Pancreas (tissue), 10 donors: ENCODE measurements around the gene APOBEC3H. TPM values are rescaled to one million over a fixed set of nuclear protein-coding genes. Genes with fewer than 3 reads are reported as not detected.
"Not testable (repeated sequence)": the region's sequence is repeated elsewhere in the genome, so short reads cannot be mapped to it uniquely, and the experiment has no call there.

ENCODE experiments used
- ATAC-seq, 4 donors: fragments of 200-7000 bp; cut with Tn5 transposase; one replicate each; pipeline versions ENCODE4 v1.8.0 to v1.9.1; 2020; ENCODE audit warnings: mild to moderate bottlenecking in 4 of 4, moderate library complexity in 4 of 4
- DNase-seq, 6 donors: peaks; one replicate each; pipeline ENCODE4 v3.0.0-alpha.2; 2020
- FAIRE-seq: peaks from 2 replicates; lab custom pipeline; 2012; peaks lifted over from hg19 to GRCh38; lab: Jason Lieb, UNC
- H3K27ac ChIP-seq, 4 donors: fragments of 200-600 bp; sonication (generic); 1 replicate in 3 of 4; 2 replicates in 1 of 4; pipeline versions ENCODE4 v1.5.0 to v1.8.0; 2020
- H3K27me3 ChIP-seq, 4 donors: fragments of 200-600 bp; one replicate each; pipeline ENCODE4 v1.8.0; 2021
- H3K36me3 ChIP-seq, 3 donors: fragments of 200-600 bp; sonication (generic) in 1 of 3; one replicate each; pipeline versions ENCODE4 v1.5.0 to v1.8.0; 2020 to 2021
- H3K4me1 ChIP-seq, 3 donors: fragments of 200-600 bp; one replicate each; pipeline ENCODE4 v1.8.0; 2021
- H3K4me3 ChIP-seq, 4 donors: fragments of 200-600 bp; sonication (generic) in 2 of 4; one replicate each; pipeline versions ENCODE4 v1.5.0 to v1.8.0; 2020 to 2021
- H3K9me3 ChIP-seq, 4 donors: fragments of 200-600 bp; one replicate each; pipeline ENCODE4 v1.8.0; 2021
- CTCF ChIP-seq, 4 donors: fragments of 200-600 bp; sonication (generic) in 3 of 4; IDR thresholded peaks; one replicate each; pipeline versions ENCODE4 v1.5.0 to v1.8.0; 2021; ENCODE audit warnings: antibody characterized with exemption in 4 of 4
- WGBS, 2 donors: extraction: QIAGEN DNeasy Blood & Tissue Kit; methylation state at CpG; one replicate each; pipeline ENCODE4 v1.1.7; 2013; 5-methylcytosine and 5-hydroxymethylcytosine counted together
- intact Hi-C, 3 donors: fragments of 100-400 bp; cut with DNase I; formaldehyde crosslinking; loops; one replicate each; pipeline versions ENCODE4 v1.11.1 to v1.14.2; 2022
- polyA plus RNA-seq, 2 donors: library from polyadenylated mRNA; stranded (reverse); fragments of 200-250 nt; gene quantifications; one replicate each; pipeline ENCODE4 v1.2.3, GENCODE V29; 2013
- total RNA-seq, 6 donors: library from RNA; stranded (reverse); fragmentation: NEBNext Ultra II Directional in 4 of 6; extraction: Animal tissue kit (Norgen Biotek cat#: 25700) in 4 of 6; gene quantifications; one replicate each; pipeline versions ENCODE4 v1.2.1 to v1.2.4, GENCODE V29; 2021 to 2023
- donor health status: healthy with polysubstance abuse.
- donor health status: DM: no; HTN: no; CAD: no; lungs with moderate emphysema.
- donor health status: DM: no; HTN: no; CAD: no.
- donor health status: control.
- donor health status: control.
- donor health status: Bipolar disorder and iron deficiency.
- donor health status: DM: yes; HTN: yes; CAD: no.
- donor health status: DM: no; HTN: no; CAD: no.
- donor health status: DM: no; HTN: no; CAD: no.
- donor health status: DM: yes; HTN: yes; CAD: no.

Gene APOBEC3H
- total and polyA plus RNA-seq, 8 donors, result 0.14 to 0.21 (median 0.16) TPM; not detected in 4

DNA sequence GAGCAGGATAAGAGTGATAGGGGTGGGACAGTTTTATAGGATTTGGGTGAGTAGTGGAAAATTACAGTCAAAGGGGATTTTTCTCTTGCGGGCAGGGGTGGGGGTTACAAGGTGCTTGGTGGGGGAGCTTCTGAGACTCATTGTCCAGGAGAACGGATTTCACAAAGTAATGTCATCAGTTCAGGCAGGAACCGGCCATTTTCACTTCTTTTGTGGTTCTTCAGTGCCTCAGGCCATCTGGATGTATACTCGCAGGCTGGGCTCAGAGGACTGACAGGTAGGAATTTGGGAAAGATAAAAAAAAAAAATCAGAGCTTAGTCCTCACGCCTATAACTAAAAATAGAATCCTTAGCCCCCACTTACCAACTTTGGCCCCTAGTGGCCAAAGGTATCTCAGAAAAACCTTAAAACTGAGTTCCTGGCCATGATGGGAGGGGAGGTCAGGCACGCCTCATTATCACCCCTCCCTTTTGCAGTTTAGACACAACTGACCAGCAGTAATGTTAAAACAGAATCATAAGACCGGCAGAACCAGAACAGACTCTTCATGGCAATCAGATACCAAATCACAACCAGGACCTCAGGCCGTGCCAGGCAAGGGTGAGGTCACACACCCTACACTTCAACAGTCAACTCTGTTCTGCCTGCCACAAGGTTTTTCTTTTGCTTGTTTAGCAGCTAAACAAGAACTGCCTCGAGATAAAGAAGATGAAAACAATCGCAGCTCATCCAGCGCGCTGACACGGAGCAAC is 28.8 kb upstream of the APOBEC3H start:
- TF ChIP-seq CTCF (IDR thresholded peaks at IDR 0.05), result no peak
- no peak overlapping the region for H3K4me3 ChIP-seq
- no peaks in the 10 kb centered on the region for H3K36me3 ChIP-seq
- intact Hi-C loops, result no loop called here
- H3K9me3 ChIP-seq, result no peaks in the 10 kb centered on the region
- H3K27ac ChIP-seq, result no peak overlapping the region
- H3K4me1 ChIP-seq, result no peaks in the 10 kb centered on the region
- DNase-seq (no peak), ATAC-seq (no peak), FAIRE-seq (no peak)
- 62 to 66% methylated on average over 12 to 13 of the region's 13 CpGs for WGBS, 2 donors
- H3K27me3 ChIP-seq, result no peaks in the 10 kb centered on the region

DNA sequence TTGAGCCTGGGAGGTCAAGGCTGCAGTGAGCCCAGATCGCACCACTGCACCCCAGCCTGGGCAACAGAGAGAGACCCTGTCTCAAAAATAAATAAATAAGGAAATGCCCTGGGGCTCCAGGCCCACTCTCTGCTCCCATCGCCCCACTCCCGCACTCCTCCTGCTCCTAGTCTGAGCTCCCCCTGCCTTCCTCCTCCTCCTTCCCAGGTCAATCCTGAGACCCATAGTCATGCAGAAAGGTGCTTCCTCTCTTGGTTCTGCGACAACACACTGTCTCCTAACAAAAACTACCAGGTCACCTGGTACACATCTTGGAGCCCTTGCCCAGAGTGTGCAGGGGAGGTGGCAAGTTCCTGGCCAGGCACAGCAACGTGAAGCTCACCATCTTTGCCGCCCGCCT is 26.9 kb upstream of the APOBEC3H start:
- Histone ChIP-seq H3K36me3 (no peaks in the 10 kb centered on the region), H3K9me3 (no peaks in the 10 kb centered on the region), H3K4me3 (no peak overlapping the region), H3K27ac (no peak overlapping the region), H3K4me1 (no peaks in the 10 kb centered on the region), H3K27me3 (no peaks in the 10 kb centered on the region)
- ATAC-seq (no peak), DNase-seq (no peak), FAIRE-seq (no peak)
- TF ChIP-seq CTCF (IDR thresholded peaks at IDR 0.05), result no peak
- WGBS, 2 donors, result 90% methylated on average over 7 of the region's 7 CpGs
- intact Hi-C loops, result no loop called here

- H3K9me3 ChIP-seq, H3K27me3 ChIP-seq, H3K4me3 ChIP-seq, H3K4me1 ChIP-seq, H3K36me3 ChIP-seq, intact Hi-C loops, FAIRE-seq, ATAC-seq, H3K27ac ChIP-seq, DNase-seq: not testable (repeated sequence)
- WGBS, 2 donors, result 82 to 93% methylated on average over 6 of the region's 7 CpGs
Measured at GRCh38 chr22:39072581-39072981, 24.5 kb upstream of the APOBEC3H start.

GRCh38 chr22:39073981-39074380 is 23.1 kb upstream of the APOBEC3H start:
- Histone ChIP-seq H3K27ac (no peak overlapping the region), H3K4me3 (no peak overlapping the region), H3K36me3 (no peaks in the 10 kb centered on the region), H3K9me3 (no peaks in the 10 kb centered on the region), H3K4me1 (no peaks in the 10 kb centered on the region), H3K27me3 (no peaks in the 10 kb centered on the region)
- FAIRE-seq, result no peak
- ATAC-seq, result no peak
- 47 to 50% methylated on average over 2 of the region's 2 CpGs for WGBS, 2 donors
- no peak for DNase-seq
- intact Hi-C loops, result no loop called here
- TF ChIP-seq CTCF (IDR thresholded peaks at IDR 0.05), result no peak

GRCh38 chr22:39076155-39077025 is 20.7 kb upstream of the APOBEC3H start:
- H3K9me3 ChIP-seq, FAIRE-seq, H3K36me3 ChIP-seq, H3K27me3 ChIP-seq, intact Hi-C loops, DNase-seq, H3K27ac ChIP-seq, H3K4me1 ChIP-seq: not testable (repeated sequence)
- peak in 3 of 4 donors; percentile 4 to 35 (median 6) for ATAC-seq
- peak overlapping the region in 1 of 4 donors; percentile 17 for H3K4me3 ChIP-seq
- 60 to 62% methylated on average over 15 to 21 of the region's 24 CpGs for WGBS, 2 donors

DNA sequence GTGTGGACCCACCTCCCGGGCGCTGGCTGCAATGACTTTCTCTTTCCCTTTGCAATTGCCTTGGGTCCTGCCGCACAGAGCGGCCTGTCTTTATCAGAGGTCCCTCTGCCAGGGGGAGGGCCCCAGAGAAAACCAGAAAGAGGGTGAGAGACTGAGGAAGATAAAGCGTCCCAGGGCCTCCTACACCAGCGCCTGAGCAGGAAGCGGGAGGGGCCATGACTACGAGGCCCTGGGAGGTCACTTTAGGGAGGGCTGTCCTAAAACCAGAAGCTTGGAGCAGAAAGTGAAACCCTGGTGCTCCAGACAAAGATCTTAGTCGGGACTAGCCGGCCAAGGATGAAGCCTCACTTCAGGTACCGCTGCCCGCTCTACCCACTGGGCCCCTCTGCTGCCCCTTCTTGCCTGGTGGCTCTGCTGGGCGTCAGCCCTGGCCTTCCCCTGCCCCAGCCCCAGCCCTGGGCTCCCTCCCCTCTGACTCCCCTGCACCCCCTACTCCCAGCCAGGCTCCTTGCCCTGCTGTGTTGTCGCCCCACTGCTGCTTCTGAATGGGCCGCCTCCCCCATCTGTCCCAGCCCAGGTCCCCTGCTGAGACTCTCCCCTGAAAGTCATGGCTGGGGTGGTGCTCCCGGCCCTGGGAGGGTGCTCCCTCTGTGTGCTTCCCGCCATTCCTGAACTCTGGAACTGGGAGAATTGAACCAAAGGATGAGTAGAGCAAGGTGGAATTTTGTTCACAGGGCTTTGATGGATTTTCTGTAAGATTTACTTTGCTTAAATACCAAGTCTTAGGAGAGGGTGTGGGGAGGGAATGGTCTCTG is 19.8 kb upstream of the APOBEC3H start, which contains the start of gene APOBEC3G:
APOBEC3G (plus strand) TSS at position 250 of the 815 bp plus-strand sequence; CDS start at position 337, 87 bp downstream.
- H3K4me1 ChIP-seq, H3K9me3 ChIP-seq, H3K36me3 ChIP-seq, H3K27me3 ChIP-seq, intact Hi-C loops: not testable (repeated sequence)
- 38 to 44% methylated on average over 10 to 14 of the region's 17 CpGs for WGBS, 2 donors
- H3K4me3 ChIP-seq, result peak within 1 kb of the TSS in 2 of 4 donors; percentile 17 to 37
- peak within 1 kb of the TSS in 3 of 4 donors; percentile 28 to 64 (median 58) for H3K27ac ChIP-seq
- peak; percentile 78 to 92 (median 89) for ATAC-seq
- peak; percentile 97 for FAIRE-seq
- DNase-seq, result peak in 3 of 6 donors; percentile 12 to 32 (median 27)

- DNase-seq, H3K27ac ChIP-seq, ATAC-seq, H3K9me3 ChIP-seq, H3K27me3 ChIP-seq, H3K36me3 ChIP-seq, intact Hi-C loops, FAIRE-seq, H3K4me1 ChIP-seq: not testable (repeated sequence)
- H3K4me3 ChIP-seq, result peak overlapping the region in 1 of 4 donors; percentile 37
- WGBS, 2 donors, result 89 to 97% methylated on average over 12 of the region's 12 CpGs
Measured at GRCh38 chr22:39077912-39078311, 19.1 kb upstream of the APOBEC3H start.
